NCI-H2196 (cell line): Measurements from ENCODE around the gene IGF2BP3.

Experiments used
- DNase-seq: peaks from one replicate; lab custom pipeline; 2025; ENCODE audit not compliant: unreplicated experiment; lab: John Stamatoyannopoulos, UW

IGF2BP3 gene

GRCh38 chr7:23380556-23380955 lies 89.7 kb downstream of the IGF2BP3 start:
- no peak for DNase-seq

DNA sequence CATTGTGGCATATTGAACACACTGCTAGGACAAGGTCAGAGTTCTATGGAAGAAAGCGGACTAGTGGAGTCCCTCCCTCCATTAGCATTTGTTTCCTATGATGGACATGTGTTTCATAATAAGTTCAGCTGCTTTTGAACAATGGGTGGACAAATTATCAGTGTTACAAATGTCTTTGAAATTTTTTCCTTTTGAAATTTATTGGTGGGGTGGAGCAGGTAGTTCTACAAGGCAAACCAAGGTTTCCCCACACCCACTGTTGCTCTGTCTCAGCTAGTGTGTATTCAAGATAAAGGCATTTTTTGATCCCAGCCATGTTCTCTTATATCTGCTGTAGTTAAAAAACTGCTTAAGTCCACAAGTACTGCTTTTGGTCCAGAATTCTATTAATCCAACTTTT lies 91.3 kb downstream of the IGF2BP3 start:
- DNase-seq: no peak

- no peak for DNase-seq
These were observed 93.2 kb downstream of the IGF2BP3 start for GRCh38 chr7:23377134-23377533.

DNA sequence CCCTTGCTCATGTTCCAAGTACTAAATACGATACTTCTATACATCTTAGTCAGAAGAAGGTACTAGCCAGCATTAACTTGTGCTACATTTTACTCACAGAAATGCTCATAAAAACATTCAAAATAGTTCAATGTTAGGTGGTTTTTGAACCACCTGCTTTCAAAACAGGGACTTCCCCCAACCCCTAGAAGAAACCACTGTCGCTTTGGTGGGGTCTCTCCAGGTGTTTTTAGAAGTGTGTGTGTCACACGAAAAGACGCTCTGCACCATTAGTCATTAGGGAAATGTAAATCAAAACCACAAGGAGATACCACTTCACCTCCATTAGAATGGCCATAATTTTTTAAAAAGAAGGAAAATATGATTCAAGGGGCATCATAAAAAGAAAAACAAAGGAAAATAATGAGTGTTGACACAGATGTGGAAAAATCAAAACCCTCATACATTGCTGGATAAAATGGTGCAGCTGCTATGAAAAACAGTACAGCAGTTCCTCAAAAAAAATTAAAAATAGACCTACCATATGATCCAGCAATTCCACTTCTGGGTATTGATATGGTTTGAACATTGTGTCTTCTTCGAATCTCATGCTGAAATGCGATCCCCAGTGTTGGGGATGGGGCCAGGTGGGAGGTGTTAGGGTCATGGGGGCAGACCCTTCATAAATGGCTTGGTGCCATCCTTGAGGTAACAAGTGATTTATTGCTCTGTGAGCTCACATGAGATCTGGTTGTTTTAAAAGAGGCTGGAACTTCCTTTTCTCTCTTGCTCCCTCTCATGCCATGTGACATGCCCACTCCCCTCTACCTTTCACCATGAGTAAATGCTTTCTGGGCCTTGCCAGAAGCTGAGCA lies 96.9 kb downstream of the IGF2BP3 start:
- peak; percentile 27 for DNase-seq

- DNase-seq: no peak
These were observed 97.7 kb downstream of the IGF2BP3 start for GRCh38 chr7:23372611-23373010.

DNA sequence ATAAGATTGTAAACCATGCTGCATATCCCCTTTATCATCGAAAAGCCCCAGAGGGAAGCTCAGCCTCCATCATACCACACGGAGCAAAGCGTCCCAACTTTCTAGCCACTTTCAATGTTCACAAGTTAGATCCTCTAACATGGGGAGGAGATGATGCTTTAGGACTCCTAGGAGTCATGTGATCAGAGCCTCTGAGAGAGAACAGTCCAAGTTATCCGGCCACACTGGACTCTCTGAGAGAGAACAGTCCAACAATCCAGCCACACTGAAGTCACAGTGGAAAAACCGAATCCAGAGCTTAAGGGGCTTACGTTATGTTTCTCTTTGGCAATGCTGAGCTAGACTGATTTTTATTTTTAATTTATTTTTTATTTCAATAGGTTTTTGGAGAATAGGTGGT lies 98.6 kb downstream of the IGF2BP3 start:
- DNase-seq: no peak

GRCh38 chr7:23369695-23370404 lies 100.4 kb downstream of the IGF2BP3 start:
- no peak for DNase-seq

DNA sequence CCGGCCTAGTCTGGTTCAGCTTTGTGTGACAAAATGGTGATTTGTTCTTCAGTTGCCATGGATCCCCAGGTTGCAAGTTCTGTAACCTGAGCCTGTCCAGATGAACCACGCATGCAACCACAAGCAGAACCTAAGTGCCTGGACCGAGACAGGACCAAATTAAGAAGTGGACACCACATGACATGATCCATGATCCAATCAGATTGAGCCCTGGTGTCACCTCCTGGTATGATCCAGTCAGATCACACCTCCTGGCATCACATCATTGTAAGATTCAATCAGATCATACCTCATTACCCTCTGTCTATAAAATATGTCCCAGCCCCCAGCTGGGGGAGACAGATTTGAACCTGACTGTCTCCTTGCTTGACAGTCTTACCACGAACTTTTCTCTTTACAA lies 101.2 kb downstream of the IGF2BP3 start:
- DNase-seq: peak; percentile 19

DNA sequence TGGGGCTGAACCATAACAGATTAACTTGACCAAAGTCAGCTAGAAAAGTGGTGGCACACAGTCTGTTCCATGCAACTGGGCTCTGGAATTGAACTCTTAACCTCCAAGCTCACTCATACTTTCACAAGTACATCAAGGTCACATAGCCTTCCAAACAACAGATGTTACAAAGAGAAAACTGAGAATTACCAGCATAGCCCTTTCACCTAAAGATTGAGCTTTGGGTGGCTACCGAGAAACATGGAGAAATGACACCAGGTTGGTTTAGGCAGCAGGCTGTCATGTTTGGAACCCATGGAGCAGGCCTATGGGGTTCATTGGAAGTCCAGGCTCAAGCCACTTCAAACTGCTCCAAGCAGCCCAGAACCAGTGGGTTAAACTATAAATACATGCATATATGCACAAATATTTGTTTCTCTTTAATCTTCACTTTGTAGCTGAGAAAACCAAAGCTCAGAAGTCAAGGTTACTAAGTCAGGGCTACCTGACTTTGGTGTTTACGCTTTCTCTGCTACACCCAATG lies 112.1 kb downstream of the IGF2BP3 start:
- no peak for DNase-seq

- peak; percentile 54 for DNase-seq
These were observed 112.8 kb downstream of the IGF2BP3 start for GRCh38 chr7:23357190-23358093.

DNA sequence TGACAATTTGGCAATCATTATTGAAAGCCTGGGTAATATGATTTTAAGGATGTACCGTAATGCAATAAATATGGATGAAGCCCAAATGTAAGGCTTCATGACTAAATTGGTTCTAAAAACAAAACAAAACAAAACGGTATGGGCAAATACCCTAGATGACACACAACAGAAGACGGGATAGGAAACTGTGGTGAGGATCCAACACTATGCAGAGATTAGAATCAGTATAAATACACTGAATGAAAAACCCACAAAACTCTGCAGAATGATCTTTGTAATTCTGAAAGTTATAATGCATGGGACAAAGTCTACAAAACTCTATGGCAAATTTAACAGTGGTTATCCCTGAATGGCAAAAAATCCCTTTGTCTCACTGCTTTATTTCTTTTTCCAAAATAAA lies 113.6 kb downstream of the IGF2BP3 start:
- DNase-seq: no peak

GRCh38 chr7:23356168-23356567 lies 114.1 kb downstream of the IGF2BP3 start:
- no peak for DNase-seq

DNA sequence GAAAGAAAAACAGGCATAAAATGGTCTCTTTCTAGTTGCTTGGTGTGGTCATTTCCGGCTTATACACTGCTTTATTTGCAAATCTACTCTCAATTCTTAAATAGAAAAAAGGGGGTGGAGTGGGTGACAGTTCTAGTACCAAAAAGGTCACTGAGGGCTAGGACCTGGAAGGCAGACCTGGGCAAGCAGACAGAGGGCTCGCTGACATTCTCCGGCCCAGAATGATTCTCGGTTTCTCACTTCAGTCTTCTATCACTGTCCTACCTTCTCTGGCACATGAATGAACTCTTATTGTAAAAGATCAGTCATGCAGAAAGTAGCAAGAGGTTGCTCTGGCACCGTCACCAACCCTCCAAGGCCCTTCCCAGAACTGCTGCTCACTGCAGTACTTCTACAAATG lies 117.1 kb downstream of the IGF2BP3 start:
- peak; percentile 68 for DNase-seq

GRCh38 chr7:23350466-23350865 lies 119.8 kb downstream of the IGF2BP3 start:
- no peak for DNase-seq

GRCh38 chr7:23349484-23350157 lies 120.7 kb downstream of the IGF2BP3 start:
- DNase-seq: no peak

DNA sequence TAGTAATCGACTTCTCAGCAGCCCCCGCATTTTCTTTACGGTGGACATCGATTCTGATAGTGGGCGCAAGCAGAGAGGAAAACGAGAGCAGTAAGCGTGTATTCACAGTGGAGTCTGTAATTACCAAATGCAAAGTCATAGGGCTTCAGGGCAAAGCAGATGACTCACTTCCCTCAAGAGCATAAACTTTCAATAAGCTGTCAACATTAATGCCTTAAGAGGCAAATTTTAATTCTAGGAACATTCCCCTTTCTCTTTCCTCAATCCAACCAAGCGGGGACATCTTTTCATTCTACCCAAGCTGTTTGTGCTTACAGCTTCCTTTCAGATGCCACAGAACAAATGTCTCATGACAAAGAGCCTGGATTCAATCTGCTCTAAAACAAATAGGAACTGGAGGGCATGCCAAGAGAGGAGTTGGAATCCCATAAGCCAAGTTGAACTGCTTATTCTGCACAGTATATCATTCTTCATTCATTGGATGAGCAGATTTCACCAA lies 122.6 kb downstream of the IGF2BP3 start:
- no peak for DNase-seq

DNA sequence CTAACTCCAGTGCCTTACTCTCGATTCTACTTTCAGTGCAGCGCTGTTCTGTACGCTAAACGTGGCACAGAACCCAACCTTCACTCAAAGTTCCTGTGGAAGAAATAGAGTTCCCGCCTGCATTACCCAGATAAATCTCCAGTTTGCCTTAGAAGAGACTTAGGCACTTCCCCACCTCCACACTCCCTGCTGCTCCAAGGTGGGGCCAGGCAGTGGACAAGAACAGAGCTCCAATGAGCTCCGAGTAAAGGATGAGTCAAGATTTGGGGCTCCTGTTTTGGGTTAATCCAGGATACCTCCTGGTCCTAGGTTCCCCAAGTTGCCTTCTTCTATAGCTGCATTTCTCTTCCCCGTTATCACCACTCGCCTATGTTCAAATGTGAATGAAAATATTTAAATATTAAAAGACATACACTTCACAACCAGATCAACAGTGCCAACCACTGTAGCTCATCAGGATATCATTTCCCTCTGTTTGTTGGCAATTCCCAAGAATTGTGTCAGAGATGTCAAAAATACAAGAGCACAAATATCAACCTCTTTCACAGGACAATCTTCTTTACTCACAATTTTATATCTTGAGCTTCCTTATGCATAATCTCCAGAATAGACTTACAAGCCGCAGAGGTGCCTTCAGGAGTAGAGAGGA lies 123.1 kb downstream of the IGF2BP3 start:
- no peak for DNase-seq

DNA sequence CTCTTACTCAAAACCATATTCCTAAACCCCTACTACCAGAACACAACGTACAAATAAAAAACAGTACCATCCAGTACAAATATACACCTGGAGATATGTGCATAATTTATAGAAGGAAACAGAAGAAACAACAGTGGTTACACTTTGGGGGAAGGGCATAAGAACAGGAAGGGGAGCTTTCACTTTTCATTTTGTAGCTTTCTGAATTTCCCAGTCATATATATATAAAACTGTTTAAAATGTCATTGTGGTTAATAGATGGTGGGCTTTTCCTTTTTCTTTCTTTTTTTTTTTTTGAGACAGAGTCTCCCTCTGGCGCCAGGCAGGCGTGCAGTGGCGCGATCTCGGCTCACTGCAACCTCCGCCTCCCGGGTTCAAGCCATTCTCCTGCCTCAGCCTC lies 124.0 kb downstream of the IGF2BP3 start:
- DNase-seq: no peak

DNA sequence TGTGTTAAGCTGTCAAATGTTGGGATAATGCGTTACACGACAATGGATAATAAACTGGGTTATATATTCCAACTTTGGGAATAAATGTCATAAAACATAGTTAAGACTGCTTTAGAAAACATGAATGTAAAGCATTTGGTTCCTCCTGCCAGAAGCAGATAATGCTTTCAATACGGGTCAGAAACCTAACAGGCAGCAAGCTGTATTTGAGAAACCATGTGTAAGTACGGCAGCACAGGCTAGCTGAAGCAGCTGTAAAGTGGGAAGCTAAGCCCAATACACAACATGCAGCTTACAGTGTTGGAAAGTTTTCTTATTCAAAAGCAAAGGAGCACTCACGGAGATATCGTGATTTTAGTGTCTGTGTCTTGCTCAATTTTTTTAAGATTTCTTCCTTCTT lies 124.7 kb downstream of the IGF2BP3 start:
- no peak for DNase-seq
